Astrocyte of the spinal cord (primary cell): Measurements from ENCODE around the gene PRPF4.

Experiments used
- DNase-seq: peaks from one replicate; pipeline ENCODE4 v3.0.0; 2011; ENCODE audit warnings: low read depth, low spot score
- H3K4me3 ChIP-seq: 2 replicates; pipeline ENCODE4 v1.5.1; 2011; ENCODE audit warnings: low read depth, mild to moderate bottlenecking, low read length, moderate library complexity
- in situ Hi-C: cut with HindIII; loops from 2 replicates; pipeline ENCODE4 v1.10.0; 2017; ENCODE audit warnings: low sequenced_read_pairs
- TF ChIP-seq, protein P1 (sequence below): IDR thresholded peaks from 2 replicates; pipeline ENCODE4 v1.5.1; 2012; ENCODE audit warnings: low read depth, mild to moderate bottlenecking, low read length, inconsistent platforms

The PRPF4 gene

DNA sequence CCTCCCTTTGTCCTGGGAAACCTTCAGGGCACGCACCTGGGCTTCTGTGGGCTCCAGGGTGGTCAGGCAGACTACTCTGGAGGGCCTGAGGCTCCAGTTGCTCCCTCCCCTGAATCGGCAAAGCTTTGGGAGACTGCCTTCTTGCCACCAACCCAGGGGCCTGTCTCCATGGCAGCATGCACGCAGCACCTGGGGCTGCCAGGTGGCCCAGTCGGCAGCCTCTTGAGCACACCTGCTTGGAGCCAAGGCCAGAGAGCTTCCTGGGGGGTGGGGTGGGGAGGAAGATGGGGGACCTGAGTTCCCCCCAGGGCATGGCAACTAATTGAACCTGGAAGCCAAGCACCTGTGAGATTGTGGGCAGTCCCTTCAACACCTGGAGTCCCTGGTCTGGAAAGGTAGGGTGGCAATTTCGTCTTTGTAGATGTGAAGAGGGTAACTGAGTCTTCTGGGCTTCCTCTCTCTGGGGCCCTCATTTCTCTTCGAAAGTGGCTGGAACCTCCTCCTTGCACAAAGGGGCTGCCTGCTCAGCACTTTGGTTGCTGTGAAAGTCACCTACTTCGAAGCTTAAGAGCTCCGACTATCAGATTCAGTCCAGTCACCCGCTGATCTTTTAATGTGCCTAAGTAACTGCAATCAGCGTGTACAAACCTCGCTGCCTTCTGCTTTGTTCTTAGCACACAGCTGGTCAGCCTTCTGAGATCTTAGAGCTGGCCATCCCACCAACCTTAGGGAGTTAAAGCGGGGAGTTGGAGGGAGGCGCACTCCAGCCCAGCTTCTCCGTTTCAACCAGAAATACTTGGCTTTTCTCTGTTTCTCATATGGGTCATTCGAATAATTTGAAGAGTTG is 23.7 kb downstream of the PRPF4 start:
- TF ChIP-seq, protein P1, sequence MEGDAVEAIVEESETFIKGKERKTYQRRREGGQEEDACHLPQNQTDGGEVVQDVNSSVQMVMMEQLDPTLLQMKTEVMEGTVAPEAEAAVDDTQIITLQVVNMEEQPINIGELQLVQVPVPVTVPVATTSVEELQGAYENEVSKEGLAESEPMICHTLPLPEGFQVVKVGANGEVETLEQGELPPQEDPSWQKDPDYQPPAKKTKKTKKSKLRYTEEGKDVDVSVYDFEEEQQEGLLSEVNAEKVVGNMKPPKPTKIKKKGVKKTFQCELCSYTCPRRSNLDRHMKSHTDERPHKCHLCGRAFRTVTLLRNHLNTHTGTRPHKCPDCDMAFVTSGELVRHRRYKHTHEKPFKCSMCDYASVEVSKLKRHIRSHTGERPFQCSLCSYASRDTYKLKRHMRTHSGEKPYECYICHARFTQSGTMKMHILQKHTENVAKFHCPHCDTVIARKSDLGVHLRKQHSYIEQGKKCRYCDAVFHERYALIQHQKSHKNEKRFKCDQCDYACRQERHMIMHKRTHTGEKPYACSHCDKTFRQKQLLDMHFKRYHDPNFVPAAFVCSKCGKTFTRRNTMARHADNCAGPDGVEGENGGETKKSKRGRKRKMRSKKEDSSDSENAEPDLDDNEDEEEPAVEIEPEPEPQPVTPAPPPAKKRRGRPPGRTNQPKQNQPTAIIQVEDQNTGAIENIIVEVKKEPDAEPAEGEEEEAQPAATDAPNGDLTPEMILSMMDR, result no peak
- no peak overlapping the region for H3K4me3 ChIP-seq
- DNase-seq, result no peak
- in situ Hi-C loops, result no loop called here

DNA sequence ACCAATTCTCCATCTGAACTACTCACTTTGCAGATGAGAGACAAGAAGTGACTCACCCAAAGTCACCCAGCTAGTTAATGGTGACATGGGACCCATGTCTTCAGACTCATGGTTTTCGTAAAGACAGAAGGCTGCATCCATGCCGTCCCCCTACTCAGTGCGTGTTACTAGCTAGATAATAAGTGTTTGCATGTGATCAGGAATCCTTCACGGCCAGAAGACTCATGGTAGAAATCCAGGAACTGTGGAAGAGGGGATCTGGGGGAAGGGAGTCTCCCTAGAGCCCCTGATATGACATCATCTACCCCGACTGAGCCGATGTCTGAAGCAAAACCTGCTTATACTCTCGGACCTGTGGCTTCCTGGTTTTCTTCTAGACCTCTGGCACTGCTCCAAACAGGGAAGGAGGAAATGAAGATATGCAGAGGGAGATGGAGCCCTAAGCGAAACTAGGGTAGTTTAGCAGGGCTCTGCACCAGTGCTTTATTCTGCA is 24.4 kb downstream of the PRPF4 start:
- TF ChIP-seq, protein P1, result no peak
- in situ Hi-C loops, result no loop called here
- no peak overlapping the region for H3K4me3 ChIP-seq
- DNase-seq, result no peak

DNA sequence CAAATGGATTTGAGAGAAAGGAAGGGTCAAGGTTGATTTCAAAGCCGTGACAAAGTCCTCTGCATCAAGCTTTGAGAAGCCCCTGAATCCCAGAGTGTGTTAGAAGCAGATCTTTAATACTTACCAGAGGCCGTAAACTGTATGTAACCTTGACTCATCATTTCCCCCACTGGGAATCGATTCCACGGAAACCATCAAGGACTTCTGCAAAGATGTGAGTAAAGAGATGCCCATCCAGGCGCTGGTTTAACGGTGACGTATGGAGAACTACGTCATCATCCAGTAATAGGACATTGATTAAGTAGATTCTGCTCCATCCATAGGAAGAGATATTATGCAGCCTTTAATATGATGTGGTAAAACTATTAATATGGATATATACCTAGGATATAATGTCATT is 26.1 kb downstream of the PRPF4 start:
- no peak for DNase-seq
- in situ Hi-C loops, result no loop called here
- TF ChIP-seq, protein P1, result no peak

DNA sequence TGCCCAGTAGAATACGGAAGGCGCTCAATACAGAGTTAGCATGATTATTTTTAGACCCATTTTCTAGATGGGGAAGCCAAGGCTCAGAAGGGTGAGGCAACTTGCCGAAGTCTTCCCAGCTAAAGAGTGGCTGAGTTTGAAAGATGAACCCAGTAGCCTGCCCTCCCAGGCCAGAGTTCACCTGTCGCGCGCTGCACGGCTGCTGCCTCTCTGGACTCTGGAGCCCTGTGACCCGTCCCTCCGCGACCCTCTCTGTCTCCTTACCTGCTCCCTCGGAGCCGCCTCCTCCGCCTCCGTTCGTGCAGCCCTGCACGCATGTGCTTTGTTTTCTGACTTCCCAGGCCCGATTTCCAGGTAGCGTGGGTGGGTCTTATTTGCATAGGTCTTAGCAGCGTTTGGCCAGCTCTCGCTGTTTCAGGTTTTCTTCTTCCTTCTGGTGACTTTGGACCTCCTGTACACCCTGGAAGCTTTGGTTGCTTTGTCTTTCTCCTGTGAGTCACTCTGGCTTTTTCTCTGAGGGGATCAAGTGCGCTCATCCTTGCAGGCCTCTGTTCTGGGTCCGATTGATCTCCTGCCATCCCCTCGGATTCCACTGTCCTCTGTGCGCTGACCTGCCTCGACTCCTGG is 27.4 kb downstream of the PRPF4 start, which contains the start of gene RNF183:
TSS of gene RNF183 (minus strand) at position 585 of the 627 bp plus-strand sequence. CDS start 5,192 bp downstream, outside the sequence.
- TF ChIP-seq, protein P1, result no peak
- H3K4me3 ChIP-seq, result no peak within 1 kb of the TSS
- no peak for DNase-seq
- in situ Hi-C loops, result no loop called here

More for the DNA sequence above, 26.1 kb downstream of the PRPF4 start:
- H3K4me3 ChIP-seq, result no peak overlapping the region

DNA sequence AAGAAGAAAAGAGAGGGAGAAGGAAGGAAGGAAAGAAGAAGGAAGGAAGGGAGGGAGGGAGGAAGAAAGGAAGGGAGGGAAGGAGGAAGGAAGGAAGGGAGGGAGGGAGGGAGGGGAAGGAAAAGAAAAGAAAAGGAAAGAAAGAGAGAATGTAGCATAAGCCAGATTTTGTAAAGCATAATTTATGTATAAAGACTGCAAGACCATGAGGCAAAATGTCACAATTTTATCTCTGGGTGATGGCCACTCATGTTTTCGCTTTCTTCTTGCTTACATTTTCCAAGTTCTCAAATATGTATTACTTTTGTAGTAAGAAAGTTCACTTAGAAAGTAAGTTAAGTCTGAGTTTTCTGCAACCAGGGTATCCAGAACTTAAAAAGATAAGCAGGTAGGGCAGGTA is 31.1 kb downstream of the PRPF4 start:
- in situ Hi-C loops, result no loop called here
- no peak overlapping the region for H3K4me3 ChIP-seq
- TF ChIP-seq, protein P1, result no peak
- no peak for DNase-seq

DNA sequence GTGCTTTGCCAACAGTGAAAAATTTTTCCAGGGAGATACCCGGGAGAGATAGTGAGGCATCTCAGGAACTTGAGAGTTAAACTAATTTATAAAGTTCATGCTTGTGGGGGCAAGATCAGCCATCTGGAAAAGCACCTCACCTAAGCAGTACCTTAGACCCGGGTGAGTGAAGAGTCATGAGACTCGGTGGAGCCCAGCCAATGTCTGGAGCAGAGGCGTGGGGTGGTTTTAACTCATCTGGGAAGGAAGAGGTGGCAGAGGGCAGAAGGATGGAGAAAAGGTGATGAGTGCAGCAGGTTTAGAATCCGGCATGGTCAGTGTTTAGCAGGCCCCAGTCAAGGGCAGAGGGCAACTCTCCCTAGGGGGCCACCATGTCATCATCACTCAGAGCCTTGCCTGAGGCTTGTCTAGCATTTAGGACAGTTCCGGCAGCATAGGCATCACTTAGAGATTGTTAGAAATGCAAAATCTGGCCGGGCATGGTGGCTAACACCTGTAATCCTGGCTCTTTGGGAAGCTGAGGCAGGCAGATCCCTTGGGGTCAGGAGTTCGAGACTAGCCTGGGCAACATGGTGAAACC is 32.0 kb downstream of the PRPF4 start:
- no peak overlapping the region for H3K4me3 ChIP-seq
- in situ Hi-C loops, result no loop called here
- TF ChIP-seq, protein P1, result no peak
- DNase-seq, result no peak
